ENCODE data around the gene PRR3.

DNA sequence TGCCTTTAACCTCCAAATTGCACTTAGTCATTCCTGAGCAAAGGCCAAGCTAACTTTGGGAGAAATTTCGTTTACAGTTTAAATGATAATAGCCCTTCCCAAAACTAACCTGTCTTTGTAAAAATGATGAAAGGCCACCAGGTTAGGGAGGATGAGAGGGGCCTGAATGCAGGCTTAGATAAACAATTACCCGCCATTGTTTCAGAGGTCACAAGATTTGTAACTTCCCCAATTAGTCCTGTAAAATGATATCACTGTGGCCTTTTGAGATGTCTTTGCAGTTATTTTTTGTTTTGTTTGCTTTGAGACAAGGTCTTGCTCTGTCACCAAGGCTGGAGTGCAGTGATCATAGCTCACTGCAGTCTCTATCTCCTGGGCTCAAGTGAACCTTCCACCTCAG lies 27.1 kb upstream of the PRR3 start:
- TF ChIP-seq SP1 (CRISPR knock-in tag; conservative IDR thresholded peaks at IDR 0.05): no peak
- TF ChIP-seq CTCF (IDR thresholded peaks at IDR 0.05): no peak
- no peak for TF ChIP-seq ZNF121 (CRISPR knock-in tag; IDR thresholded peaks at IDR 0.05)
- TF ChIP-seq MAX (CRISPR knock-in tag; IDR thresholded peaks at IDR 0.05): no peak
- TF ChIP-seq, protein P1, sequence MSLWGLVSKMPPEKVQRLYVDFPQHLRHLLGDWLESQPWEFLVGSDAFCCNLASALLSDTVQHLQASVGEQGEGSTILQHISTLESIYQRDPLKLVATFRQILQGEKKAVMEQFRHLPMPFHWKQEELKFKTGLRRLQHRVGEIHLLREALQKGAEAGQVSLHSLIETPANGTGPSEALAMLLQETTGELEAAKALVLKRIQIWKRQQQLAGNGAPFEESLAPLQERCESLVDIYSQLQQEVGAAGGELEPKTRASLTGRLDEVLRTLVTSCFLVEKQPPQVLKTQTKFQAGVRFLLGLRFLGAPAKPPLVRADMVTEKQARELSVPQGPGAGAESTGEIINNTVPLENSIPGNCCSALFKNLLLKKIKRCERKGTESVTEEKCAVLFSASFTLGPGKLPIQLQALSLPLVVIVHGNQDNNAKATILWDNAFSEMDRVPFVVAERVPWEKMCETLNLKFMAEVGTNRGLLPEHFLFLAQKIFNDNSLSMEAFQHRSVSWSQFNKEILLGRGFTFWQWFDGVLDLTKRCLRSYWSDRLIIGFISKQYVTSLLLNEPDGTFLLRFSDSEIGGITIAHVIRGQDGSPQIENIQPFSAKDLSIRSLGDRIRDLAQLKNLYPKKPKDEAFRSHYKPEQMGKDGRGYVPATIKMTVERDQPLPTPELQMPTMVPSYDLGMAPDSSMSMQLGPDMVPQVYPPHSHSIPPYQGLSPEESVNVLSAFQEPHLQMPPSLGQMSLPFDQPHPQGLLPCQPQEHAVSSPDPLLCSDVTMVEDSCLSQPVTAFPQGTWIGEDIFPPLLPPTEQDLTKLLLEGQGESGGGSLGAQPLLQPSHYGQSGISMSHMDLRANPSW (CRISPR knock-in tag; conservative IDR thresholded peaks at IDR 0.05; ENCODE audit: low read depth): no peak
- no peak for TF ChIP-seq FOXJ3 (CRISPR knock-in tag; IDR thresholded peaks at IDR 0.05; ENCODE audit: borderline replicate concordance)
- no peak for TF ChIP-seq ZNF138 (CRISPR knock-in tag; conservative IDR thresholded peaks at IDR 0.05)
- no peak for TF ChIP-seq ZNF423 (CRISPR knock-in tag; IDR thresholded peaks at IDR 0.05)
- TF ChIP-seq E2F1 (CRISPR knock-in tag; IDR thresholded peaks at IDR 0.05): no peak
